Measurements from ENCODE around the gene INTS1. TPM values are rescaled to one million over a fixed set of nuclear protein-coding genes. Genes with fewer than 3 reads are reported as not detected.

INTS1 gene
- polyA plus RNA-seq, 2 of the 4 experiments (the other 2 are of a cell fraction): 14.6 to 48.1 TPM

DNA sequence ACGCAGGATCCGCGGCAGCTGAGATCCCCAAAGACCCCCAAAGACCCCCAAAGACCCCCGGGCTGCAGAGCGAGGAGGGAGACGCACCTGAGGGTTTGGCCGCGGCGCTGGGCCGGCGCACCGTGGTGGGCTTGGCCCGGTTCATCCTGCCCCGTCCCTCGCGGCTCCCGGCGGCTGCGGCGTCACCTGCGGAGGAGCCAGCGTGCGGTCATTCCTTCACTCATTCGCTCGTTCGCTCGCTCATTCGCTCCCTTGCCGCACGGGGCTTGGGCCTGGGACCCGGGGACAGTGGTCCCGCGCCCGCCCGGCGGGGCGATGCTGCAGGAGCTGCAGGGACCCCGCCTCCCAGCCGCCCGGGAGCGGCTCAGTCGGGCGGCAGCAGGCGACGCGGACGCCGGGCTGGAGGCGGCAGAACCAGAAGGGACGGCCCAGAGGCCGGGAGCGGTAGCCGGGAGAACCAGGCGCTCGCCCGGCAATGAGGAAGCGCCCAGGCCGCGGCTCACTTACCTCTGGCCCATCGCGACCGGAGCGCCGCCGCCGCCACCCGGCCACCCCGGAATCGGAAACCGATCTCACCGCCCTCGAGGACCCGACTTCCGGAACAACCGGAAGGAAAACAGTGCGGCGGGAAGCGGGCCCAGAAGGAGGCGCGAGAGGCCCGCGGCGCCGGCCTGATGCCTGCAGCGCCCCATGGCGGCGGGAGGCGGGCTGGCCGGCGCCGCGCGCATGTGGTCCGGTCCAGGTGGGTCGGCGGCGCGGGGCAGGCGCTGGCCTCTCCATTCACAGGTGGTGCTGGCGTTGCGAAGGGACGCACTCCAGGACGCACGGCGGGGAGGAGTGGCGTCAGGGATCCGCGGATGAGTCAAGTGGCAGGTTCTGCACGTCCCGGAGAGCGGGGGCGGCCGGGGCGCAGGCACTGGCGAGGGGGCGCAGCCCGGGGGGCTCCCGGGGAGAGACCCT lies at the start of gene INTS1 (continued):
- TF ChIP-seq ATOH8 (CRISPR knock-in tag; IDR thresholded peaks at IDR 0.05; ENCODE audit: low read depth): 0 out of 2 replicates have a peak, but pooled peaks have one; percentile 46
- TF ChIP-seq NR3C1 (IDR thresholded peaks at IDR 0.05): no peak
- no peak for TF ChIP-seq NFE2L2 (conservative IDR thresholded peaks at IDR 0.05; ENCODE audit: low read length)
- no peak for TF ChIP-seq NPAS2 (CRISPR knock-in tag; IDR thresholded peaks at IDR 0.05; ENCODE audit: borderline replicate concordance)
- TF ChIP-seq, protein P1, sequence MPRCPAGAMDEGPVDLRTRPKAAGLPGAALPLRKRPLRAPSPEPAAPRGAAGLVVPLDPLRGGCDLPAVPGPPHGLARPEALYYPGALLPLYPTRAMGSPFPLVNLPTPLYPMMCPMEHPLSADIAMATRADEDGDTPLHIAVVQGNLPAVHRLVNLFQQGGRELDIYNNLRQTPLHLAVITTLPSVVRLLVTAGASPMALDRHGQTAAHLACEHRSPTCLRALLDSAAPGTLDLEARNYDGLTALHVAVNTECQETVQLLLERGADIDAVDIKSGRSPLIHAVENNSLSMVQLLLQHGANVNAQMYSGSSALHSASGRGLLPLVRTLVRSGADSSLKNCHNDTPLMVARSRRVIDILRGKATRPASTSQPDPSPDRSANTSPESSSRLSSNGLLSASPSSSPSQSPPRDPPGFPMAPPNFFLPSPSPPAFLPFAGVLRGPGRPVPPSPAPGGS (IDR thresholded peaks at IDR 0.05): 0 out of 3 replicates have a peak, but pooled peaks have one; percentile 44
- TF ChIP-seq SMC3 (IDR thresholded peaks at IDR 0.05): peak; percentile 79
- peak; percentile 93; the same call in 1 of the 2 replicates for TF ChIP-seq MYC (IDR thresholded peaks at IDR 0.05; ENCODE audit: borderline replicate concordance, low read length)
- TF ChIP-seq RFX5 (IDR thresholded peaks at IDR 0.05): no peak
- TF ChIP-seq BHLHE40 (IDR thresholded peaks at IDR 0.05; ENCODE audit: low read depth, low read length): no peak
- peak; percentile 33 to 73; a peak in 4 of 5 replicates for TF ChIP-seq RAD21 (conservative IDR thresholded peaks at IDR 0.05 in 1 of 2, IDR thresholded peaks at IDR 0.05 in 1 of 2)
- TF ChIP-seq PHF8 (IDR thresholded peaks at IDR 0.05; ENCODE audit: borderline replicate concordance, low read depth): peak; percentile 88; the same call in 1 of the 2 replicates
- TF ChIP-seq POLR2A (IDR thresholded peaks at IDR 0.05; ENCODE audit: low read length): peak; percentile 9
- peak; percentile 9; the same call in 1 of the 2 replicates for TF ChIP-seq FOSL2 (IDR thresholded peaks at IDR 0.05)
- peak; percentile 60 for TF ChIP-seq FOSL2 (CRISPR knock-in tag; IDR thresholded peaks at IDR 0.05)
- TF ChIP-seq CHD2 (IDR thresholded peaks at IDR 0.05; ENCODE audit: low read length, partially characterized antibody): no peak
- TF ChIP-seq HMGXB4 (CRISPR knock-in tag; IDR thresholded peaks at IDR 0.05; ENCODE audit: borderline replicate concordance): no peak
- no peak for TF ChIP-seq CEBPB (IDR thresholded peaks at IDR 0.05)
- TF ChIP-seq ZFP36 (IDR thresholded peaks at IDR 0.05; ENCODE audit: borderline replicate concordance, partially characterized antibody): no peak
- TF ChIP-seq, protein P2, sequence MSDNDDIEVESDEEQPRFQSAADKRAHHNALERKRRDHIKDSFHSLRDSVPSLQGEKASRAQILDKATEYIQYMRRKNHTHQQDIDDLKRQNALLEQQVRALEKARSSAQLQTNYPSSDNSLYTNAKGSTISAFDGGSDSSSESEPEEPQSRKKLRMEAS (IDR thresholded peaks at IDR 0.05): peak; percentile 96
- no peak for TF ChIP-seq HOXA7 (CRISPR knock-in tag; IDR thresholded peaks at IDR 0.05)
- no peak for TF ChIP-seq POLR2AphosphoS2 (conservative IDR thresholded peaks at IDR 0.05; ENCODE audit: low read length)
- TF ChIP-seq ESRRA (IDR thresholded peaks at IDR 0.05; ENCODE audit: borderline replicate concordance, low read length): no peak
- no peak for TF ChIP-seq RCOR1 (IDR thresholded peaks at IDR 0.05; ENCODE audit: low read depth, low read length)
- no peak for TF ChIP-seq EHF (CRISPR knock-in tag; IDR thresholded peaks at IDR 0.05)

Measured in A549 (cell line).